DND-41 (cell line): ENCODE data around the gene SRRM2.

ENCODE experiments used
- ATAC-seq: fragments of 200-7000 bp; cut with Tn5 transposase; 3 replicates; pipeline ENCODE4 v1.9.1; 2021; ENCODE audit warnings: low read depth; ENCODE audit not compliant: insufficient read depth
- DNase-seq: peaks from one replicate; pipeline ENCODE4 v3.0.0-alpha.2; 2020
- H2AFZ ChIP-seq: 2 replicates; pipeline ENCODE4 v1.6.0; 2012; ENCODE audit warnings: low read depth, low read length
- H3K27ac ChIP-seq: 2 replicates; pipeline ENCODE4 v1.5.1; 2012; ENCODE audit warnings: low read length, inconsistent platforms
- H3K27me3 ChIP-seq: fragments of 200-600 bp; sonication (generic); 2 replicates; pipeline ENCODE4 v1.6.0; 2012; ENCODE audit warnings: low read length, mild to moderate bottlenecking, inconsistent platforms; ENCODE audit not compliant: insufficient read depth, poor library complexity
- H3K36me3 ChIP-seq: 2 replicates; pipeline ENCODE4 v1.5.1; 2012; ENCODE audit warnings: low read length, inconsistent platforms; ENCODE audit not compliant: insufficient read depth
- H3K4me1 ChIP-seq: 2 replicates; pipeline ENCODE4 v1.5.1; 2012; ENCODE audit warnings: mild to moderate bottlenecking, low read length; ENCODE audit not compliant: insufficient read depth
- H3K4me2 ChIP-seq: 2 replicates; pipeline ENCODE4 v1.6.0; 2012; ENCODE audit warnings: mild to moderate bottlenecking, moderate library complexity, low read length, inconsistent platforms; ENCODE audit not compliant: insufficient read depth
- H3K4me3 ChIP-seq, 2 experiments: fragments of 200-600 bp in 1 of 2; shearing (Covaris generic) in 1 of 2; 2 replicates each; pipeline ENCODE4 v1.5.1; 2012 to 2016; ENCODE audit warnings: inconsistent platforms in 2 of 2, low read length in 2 of 2, mild to moderate bottlenecking in 2 of 2, low read depth in 1 of 2, moderate library complexity in 1 of 2
- H3K79me2 ChIP-seq: 2 replicates; pipeline ENCODE4 v1.6.0; 2012; ENCODE audit warnings: low read length, inconsistent platforms; ENCODE audit not compliant: insufficient read depth
- H3K9ac ChIP-seq: 2 replicates; pipeline ENCODE4 v1.6.0; 2012; ENCODE audit warnings: low read depth, mild to moderate bottlenecking, inconsistent platforms, low read length, moderate library complexity
- H3K9me3 ChIP-seq: 2 replicates; pipeline ENCODE4 v1.5.1; 2012; ENCODE audit warnings: low read length, moderate library complexity, mild to moderate bottlenecking, inconsistent platforms; ENCODE audit not compliant: insufficient read depth, severe bottlenecking
- H4K20me1 ChIP-seq: 2 replicates; pipeline ENCODE4 v1.6.0; 2012; ENCODE audit warnings: low read length; ENCODE audit not compliant: insufficient read depth
- EZH2 ChIP-seq: IDR thresholded peaks from 3 replicates; pipeline ENCODE4 v1.6.1; 2012; ENCODE audit warnings: borderline replicate concordance, low read depth, mild to moderate bottlenecking, moderate library complexity, low read length, inconsistent platforms; ENCODE audit not compliant: severe bottlenecking
- TF ChIP-seq, protein P1 (sequence below): IDR thresholded peaks from 2 replicates; pipeline ENCODE4 v1.5.1; 2012; ENCODE audit warnings: borderline replicate concordance, low read length, moderate library complexity, mild to moderate bottlenecking; ENCODE audit not compliant: poor library complexity, severe bottlenecking; ENCODE audit errors: extremely low read depth

SRRM2 gene

DNA sequence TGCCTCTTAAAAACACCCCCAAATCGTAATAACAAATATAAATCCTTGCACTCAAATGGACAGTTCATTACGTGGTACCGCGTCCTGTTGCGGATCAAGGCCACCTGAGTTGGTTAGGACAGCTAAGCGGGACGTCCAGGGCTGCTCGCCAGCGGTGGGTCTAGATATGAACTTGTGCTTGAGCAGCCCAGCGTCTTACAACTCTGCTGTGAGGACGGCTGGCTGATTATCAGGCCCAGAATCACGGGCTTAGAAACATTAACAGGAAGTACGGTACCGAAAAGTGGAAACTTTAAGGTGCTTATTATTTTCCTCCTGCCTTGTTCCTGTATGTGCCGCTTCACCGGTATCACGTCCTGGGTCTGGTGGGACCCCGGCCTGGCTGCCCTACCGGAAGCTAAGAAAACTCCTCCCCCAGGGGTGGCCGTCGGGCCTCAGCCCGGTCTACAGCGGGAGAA, 832 bp upstream of the SRRM2 start:
- ATAC-seq (peak; percentile 68), DNase-seq (no peak)
- no peaks in the 10 kb centered on the region for H3K27me3 ChIP-seq
- peak overlapping the region; percentile 93 for H3K27ac ChIP-seq
- peaks cover 48% of the 10 kb centered on the region for H3K36me3 ChIP-seq
- H4K20me1 ChIP-seq: peaks cover 36% of the 10 kb centered on the region
- H3K4me2 ChIP-seq: peak overlapping the region; percentile 76
- peak overlapping the region; percentile 83 for H3K9ac ChIP-seq
- H3K9me3 ChIP-seq: no peaks in the 10 kb centered on the region
- peak overlapping the region; percentile 63 to 65 for H3K4me3 ChIP-seq
- H2AFZ ChIP-seq: peak overlapping the region; percentile 44
- H3K79me2 ChIP-seq: peaks cover 70% of the 10 kb centered on the region
- TF ChIP-seq EZH2: no peak
- TF ChIP-seq, protein P1, sequence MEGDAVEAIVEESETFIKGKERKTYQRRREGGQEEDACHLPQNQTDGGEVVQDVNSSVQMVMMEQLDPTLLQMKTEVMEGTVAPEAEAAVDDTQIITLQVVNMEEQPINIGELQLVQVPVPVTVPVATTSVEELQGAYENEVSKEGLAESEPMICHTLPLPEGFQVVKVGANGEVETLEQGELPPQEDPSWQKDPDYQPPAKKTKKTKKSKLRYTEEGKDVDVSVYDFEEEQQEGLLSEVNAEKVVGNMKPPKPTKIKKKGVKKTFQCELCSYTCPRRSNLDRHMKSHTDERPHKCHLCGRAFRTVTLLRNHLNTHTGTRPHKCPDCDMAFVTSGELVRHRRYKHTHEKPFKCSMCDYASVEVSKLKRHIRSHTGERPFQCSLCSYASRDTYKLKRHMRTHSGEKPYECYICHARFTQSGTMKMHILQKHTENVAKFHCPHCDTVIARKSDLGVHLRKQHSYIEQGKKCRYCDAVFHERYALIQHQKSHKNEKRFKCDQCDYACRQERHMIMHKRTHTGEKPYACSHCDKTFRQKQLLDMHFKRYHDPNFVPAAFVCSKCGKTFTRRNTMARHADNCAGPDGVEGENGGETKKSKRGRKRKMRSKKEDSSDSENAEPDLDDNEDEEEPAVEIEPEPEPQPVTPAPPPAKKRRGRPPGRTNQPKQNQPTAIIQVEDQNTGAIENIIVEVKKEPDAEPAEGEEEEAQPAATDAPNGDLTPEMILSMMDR: no peak
- H3K4me1 ChIP-seq: peaks cover 43% of the 10 kb centered on the region

DNA sequence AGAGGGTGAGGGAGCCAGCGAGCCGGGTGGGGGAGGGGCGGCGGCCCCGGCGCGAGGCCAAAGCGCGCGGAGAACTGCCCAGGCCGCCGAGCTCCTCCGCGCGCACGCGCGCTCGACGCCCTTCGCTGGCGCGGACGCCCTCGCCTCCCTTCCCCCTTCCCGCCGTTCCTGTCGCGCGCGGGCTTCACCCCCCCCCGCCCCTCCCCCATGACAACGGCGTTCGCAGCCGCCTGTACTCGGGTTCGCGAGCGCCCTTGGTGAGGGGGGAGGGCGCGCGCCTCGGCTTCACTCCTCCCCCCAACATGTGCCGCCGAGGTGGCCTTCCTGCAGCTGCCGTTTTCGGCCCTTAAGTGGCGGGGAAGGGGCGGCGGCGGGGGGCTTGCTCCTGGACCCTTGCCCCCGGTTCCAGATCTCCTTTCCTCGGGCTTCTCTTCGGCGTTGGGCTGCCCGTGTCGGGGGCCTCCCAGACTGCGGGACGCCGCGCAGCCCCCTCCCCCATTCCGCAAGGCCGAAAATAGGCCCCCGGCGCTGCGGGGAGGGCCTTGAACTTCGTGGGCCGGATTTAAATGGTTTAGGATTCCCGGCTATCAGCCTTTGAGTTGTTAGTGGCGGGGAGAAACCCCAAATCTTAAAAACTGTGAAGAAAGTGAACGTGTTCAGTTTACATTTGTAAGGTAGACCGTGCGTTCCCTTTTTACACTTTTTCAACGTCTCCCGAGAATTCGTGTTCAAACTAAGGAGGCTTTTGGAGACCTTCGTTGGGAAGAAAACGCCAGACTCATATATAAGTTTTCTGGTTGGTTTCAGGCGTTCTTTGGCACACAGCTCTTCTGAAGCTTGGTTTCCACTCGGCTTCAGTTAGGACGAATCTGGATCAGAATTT, 653 bp downstream of the SRRM2 start:
- DNase-seq (peak; percentile 81), ATAC-seq (peak; percentile 32)
- Histone ChIP-seq H3K4me2 (peak overlapping the region; percentile 76), H3K4me3 (peak overlapping the region; percentile 63 to 65), H3K27me3 (no peaks in the 10 kb centered on the region), H2AFZ (peak overlapping the region; percentile 72), H3K4me1 (peaks cover 43% of the 10 kb centered on the region), H3K9me3 (no peaks in the 10 kb centered on the region), H3K79me2 (peaks cover 85% of the 10 kb centered on the region), H3K36me3 (peaks cover 63% of the 10 kb centered on the region), H4K20me1 (peaks cover 51% of the 10 kb centered on the region), H3K9ac (peak overlapping the region; percentile 83), H3K27ac (peak overlapping the region; percentile 93)
- TF ChIP-seq, protein P1: no peak

DNA sequence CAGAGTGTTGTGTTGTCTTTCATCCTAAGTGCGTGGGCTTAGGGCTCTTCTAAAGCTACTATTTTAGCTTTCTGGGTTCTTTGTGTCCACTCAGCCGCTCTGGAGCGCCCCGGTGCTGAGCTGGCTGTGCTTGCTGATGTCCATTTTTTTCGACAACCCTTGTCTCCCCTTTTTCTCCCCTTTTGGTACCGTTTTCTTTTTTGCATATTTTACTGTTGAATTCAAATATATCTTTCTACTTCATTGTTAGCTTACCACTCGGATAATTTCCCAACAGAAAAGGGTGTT, 1.2 kb downstream of the SRRM2 start:
- Histone ChIP-seq H3K4me2 (peak overlapping the region; percentile 76), H3K27ac (peak overlapping the region; percentile 93), H3K4me1 (peaks cover 43% of the 10 kb centered on the region), H3K4me3 (peak overlapping the region; percentile 63 to 65), H3K79me2 (peaks cover 90% of the 10 kb centered on the region), H3K36me3 (peaks cover 69% of the 10 kb centered on the region), H3K27me3 (no peaks in the 10 kb centered on the region), H3K9ac (peak overlapping the region; percentile 83), H4K20me1 (peaks cover 56% of the 10 kb centered on the region), H3K9me3 (no peaks in the 10 kb centered on the region), H2AFZ (no peak overlapping the region)
- no peak for DNase-seq
- no peak for ATAC-seq
- no peak for TF ChIP-seq EZH2
- TF ChIP-seq, protein P1: no peak
